ENCODE measurements around the gene GSTK1. TPM values are rescaled to one million over a fixed set of nuclear protein-coding genes. Genes with fewer than 3 reads are reported as not detected.

GSTK1 gene
- total RNA-seq, 2 experiments from 2014 or later, result 245 to 259 TPM

DNA sequence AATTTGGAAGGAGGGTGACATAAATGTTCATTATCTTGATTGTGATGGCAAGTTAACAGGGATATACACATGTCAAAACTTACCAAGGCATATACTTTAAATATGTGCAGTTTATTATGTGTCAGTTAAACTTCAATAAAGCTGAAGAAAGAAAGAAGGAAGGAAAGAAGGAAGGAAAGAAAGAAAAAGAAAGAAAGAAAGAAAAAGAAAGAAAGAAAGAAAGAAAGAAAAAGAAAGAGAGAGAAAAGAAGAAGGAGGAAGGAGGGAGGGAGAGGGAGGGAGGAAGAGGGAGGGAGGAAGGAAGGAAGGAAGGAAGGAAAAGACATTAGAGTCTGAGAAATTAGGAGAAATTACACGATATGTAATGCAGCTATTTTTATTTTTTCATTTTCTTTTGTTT is 15.9 kb upstream of the GSTK1 start:
- Histone ChIP-seq H3K27me3 (ENCODE audit: control insufficient read depth in 1 of 2, insufficient read depth in 2 of 2, low read length in 2 of 2) (no peaks in the 10 kb centered on the region), H3K36me3 (ENCODE audit: insufficient read depth, low read length) (no peaks in the 10 kb centered on the region), H3K4me1 (ENCODE audit: insufficient read depth, low read length) (peaks cover 49% of the 10 kb centered on the region), H3K9me3 (ENCODE audit: control insufficient read depth in 1 of 2, insufficient read depth in 1 of 2, low read length in 2 of 2) (peaks cover 0 to 6% of the 10 kb centered on the region in 2 experiments), H3K4me3 (ENCODE audit: low read length) (no peak overlapping the region), H3K27ac (ENCODE audit: low read depth in 1 of 2, low read length in 2 of 2) (no peak overlapping the region)
- Mint-ChIP-seq H3K36me3 (ENCODE audit: low read depth) (peaks cover 27% of the 10 kb centered on the region), H3K9me3 (peaks cover 13% of the 10 kb centered on the region), H3K27me3 (no peaks in the 10 kb centered on the region), H3K27ac (no peak overlapping the region), H3K4me1 (ENCODE audit: low read depth) (peaks cover 90% of the 10 kb centered on the region), H3K4me3 (peak overlapping the region; percentile 13)
- POLR2A ChIA-PET, result interaction anchor here (0.6 to 2.1 kb wide), 3 partner anchors 12 to 41 kb away, joined by 3 to 8 read pairs (median 5); partner anchors contain the start of gene CASP2
- ATAC-seq (ENCODE audit: poor library complexity), result no peak
- intact Hi-C loops (cut with DNase I, micrococcal nuclease), result no loop called here
- no peak for DNase-seq
- TF ChIP-seq, protein P1, sequence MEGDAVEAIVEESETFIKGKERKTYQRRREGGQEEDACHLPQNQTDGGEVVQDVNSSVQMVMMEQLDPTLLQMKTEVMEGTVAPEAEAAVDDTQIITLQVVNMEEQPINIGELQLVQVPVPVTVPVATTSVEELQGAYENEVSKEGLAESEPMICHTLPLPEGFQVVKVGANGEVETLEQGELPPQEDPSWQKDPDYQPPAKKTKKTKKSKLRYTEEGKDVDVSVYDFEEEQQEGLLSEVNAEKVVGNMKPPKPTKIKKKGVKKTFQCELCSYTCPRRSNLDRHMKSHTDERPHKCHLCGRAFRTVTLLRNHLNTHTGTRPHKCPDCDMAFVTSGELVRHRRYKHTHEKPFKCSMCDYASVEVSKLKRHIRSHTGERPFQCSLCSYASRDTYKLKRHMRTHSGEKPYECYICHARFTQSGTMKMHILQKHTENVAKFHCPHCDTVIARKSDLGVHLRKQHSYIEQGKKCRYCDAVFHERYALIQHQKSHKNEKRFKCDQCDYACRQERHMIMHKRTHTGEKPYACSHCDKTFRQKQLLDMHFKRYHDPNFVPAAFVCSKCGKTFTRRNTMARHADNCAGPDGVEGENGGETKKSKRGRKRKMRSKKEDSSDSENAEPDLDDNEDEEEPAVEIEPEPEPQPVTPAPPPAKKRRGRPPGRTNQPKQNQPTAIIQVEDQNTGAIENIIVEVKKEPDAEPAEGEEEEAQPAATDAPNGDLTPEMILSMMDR (IDR thresholded peaks at IDR 0.05), result no peak
- CTCF ChIA-PET, result interaction anchor here (1.3 to 1.7 kb wide), 2 partner anchors 52 to 133 kb away, joined by 3 to 4 read pairs; no protein-coding TSS in a partner anchor

DNA sequence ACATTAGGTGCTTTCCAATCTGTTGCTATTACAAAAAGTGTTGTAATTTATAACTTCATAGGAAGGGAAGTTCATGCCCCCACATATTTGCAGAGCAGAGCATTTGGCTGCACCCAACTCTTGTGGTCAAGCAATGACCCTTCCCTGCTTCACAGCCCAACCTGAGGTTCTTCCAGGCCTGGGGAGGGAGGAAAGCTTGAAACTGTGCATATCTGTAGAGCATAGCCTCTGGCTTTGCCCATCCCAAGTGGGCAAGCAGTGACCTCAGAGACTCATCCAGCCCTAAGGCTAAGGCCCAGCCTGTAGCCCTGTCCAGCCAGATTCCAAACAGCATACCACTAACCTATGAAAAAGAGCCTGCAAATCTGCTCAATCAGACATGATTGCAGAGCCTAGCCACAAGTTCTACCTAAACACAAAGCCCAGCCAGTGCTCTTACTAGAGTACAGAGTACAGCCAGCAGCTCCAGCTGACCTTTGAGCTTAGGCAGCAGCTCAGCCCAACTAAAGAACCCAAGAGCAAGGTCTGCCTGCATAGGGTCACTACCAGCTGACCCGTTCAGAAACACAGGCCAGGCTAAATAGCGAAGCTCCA is 14.4 kb upstream of the GSTK1 start:
- ATAC-seq (ENCODE audit: poor library complexity) (no peak), DNase-seq (no peak)
- ChIA-PET POLR2A (interaction anchor here (0.9 to 5.3 kb wide), 6 partner anchors 8 to 441 kb away, joined by 3 to 40 read pairs (median 8); partner anchors contain the start of genes CASP2 and GSTK1), CTCF (interaction anchor here (2.7 to 3.6 kb wide), 2 partner anchors 8 to 51 kb away, joined by 9 to 17 read pairs; no protein-coding TSS in a partner anchor)
- H3K4me3 Mint-ChIP-seq, result peak overlapping the region; percentile 23
- Histone ChIP-seq H3K27me3 (ENCODE audit: control insufficient read depth in 1 of 2, insufficient read depth in 2 of 2, low read length in 2 of 2) (no peaks in the 10 kb centered on the region), H3K9me3 (ENCODE audit: control insufficient read depth in 1 of 2, insufficient read depth in 1 of 2, low read length in 2 of 2) (peaks cover 6 to 11% of the 10 kb centered on the region in 2 experiments), H3K27ac (ENCODE audit: low read depth in 1 of 2, low read length in 2 of 2) (peak overlapping the region in 1 of 2 donors; percentile 10), H3K36me3 (ENCODE audit: insufficient read depth, low read length) (no peaks in the 10 kb centered on the region), H3K4me1 (ENCODE audit: insufficient read depth, low read length) (peaks cover 54% of the 10 kb centered on the region), H3K4me3 (ENCODE audit: low read length) (no peak overlapping the region)
- TF ChIP-seq, protein P1 (IDR thresholded peaks at IDR 0.05), result no peak
- intact Hi-C loops (cut with DNase I, micrococcal nuclease), result no loop called here
- peaks cover 20% of the 10 kb centered on the region for H3K9me3 Mint-ChIP-seq
- peaks cover 39% of the 10 kb centered on the region for H3K36me3 Mint-ChIP-seq (ENCODE audit: low read depth)
- H3K27me3 Mint-ChIP-seq, result no peaks in the 10 kb centered on the region
- H3K4me1 Mint-ChIP-seq (ENCODE audit: low read depth), result peaks cover 97% of the 10 kb centered on the region
- no peak overlapping the region for H3K27ac Mint-ChIP-seq

DNA sequence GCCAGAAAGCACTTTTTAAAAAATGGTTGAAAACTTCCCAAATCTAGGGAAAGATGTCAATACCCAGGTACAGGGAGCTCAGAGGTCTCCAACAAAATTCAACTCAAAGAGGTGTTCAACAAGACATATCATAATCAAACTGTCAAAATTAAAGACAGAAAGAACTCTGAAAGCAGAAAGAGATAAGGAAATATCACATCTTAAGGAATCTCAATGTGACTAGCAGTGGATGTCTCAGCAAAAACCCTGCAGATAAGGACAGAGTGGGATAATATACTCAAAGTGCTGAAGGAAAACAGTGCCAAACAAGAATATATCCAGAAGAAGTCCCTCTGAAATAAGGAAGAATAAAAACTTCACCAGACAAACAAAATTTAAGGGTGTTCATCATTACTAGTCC is 13.0 kb upstream of the GSTK1 start:
- Histone ChIP-seq H3K27me3 (ENCODE audit: control insufficient read depth in 1 of 2, insufficient read depth in 2 of 2, low read length in 2 of 2) (no peaks in the 10 kb centered on the region), H3K4me3 (ENCODE audit: low read length) (no peak overlapping the region), H3K36me3 (ENCODE audit: insufficient read depth, low read length) (no peaks in the 10 kb centered on the region), H3K27ac (ENCODE audit: low read depth in 1 of 2, low read length in 2 of 2) (peak overlapping the region; percentile 24 to 32), H3K9me3 (ENCODE audit: control insufficient read depth in 1 of 2, insufficient read depth in 1 of 2, low read length in 2 of 2) (peaks cover 10 to 11% of the 10 kb centered on the region in 2 experiments), H3K4me1 (ENCODE audit: insufficient read depth, low read length) (peaks cover 54% of the 10 kb centered on the region)
- peaks cover 96% of the 10 kb centered on the region for H3K4me1 Mint-ChIP-seq (ENCODE audit: low read depth)
- H3K36me3 Mint-ChIP-seq (ENCODE audit: low read depth), result peaks cover 45% of the 10 kb centered on the region
- ChIA-PET POLR2A (interaction anchor here (0.9 to 5.3 kb wide), 10 partner anchors 9 to 457 kb away, joined by 3 to 40 read pairs (median 4); partner anchors contain the start of genes CASP2 and GSTK1), CTCF (interaction anchor here (1.0 to 3.6 kb wide), 4 partner anchors 10 to 130 kb away, joined by 3 to 17 read pairs (median 6); no protein-coding TSS in a partner anchor)
- TF ChIP-seq, protein P1 (IDR thresholded peaks at IDR 0.05), result no peak
- ATAC-seq (ENCODE audit: poor library complexity) (no peak), DNase-seq (no peak)
- peaks cover 25% of the 10 kb centered on the region for H3K9me3 Mint-ChIP-seq
- intact Hi-C loops (cut with DNase I, micrococcal nuclease), result loop anchor here in 1 of 2 experiments (5.0 kb wide), 1 partner anchor 157 kb away; the partner anchor contains the start of gene EPHA1
- no peaks in the 10 kb centered on the region for H3K27me3 Mint-ChIP-seq
- peak overlapping the region; percentile 77 for H3K27ac Mint-ChIP-seq
- H3K4me3 Mint-ChIP-seq, result no peak overlapping the region
